Keratinocyte (primary cell): Measurements from ENCODE around the gene CASR.

Experiments used
- EZH2 ChIP-seq: IDR thresholded peaks from one replicate; pipeline ENCODE4 v1.6.1; 2012; ENCODE audit warnings: inconsistent platforms, mild to moderate bottlenecking, low read length, moderate library complexity
- TF ChIP-seq, protein P1 (sequence below), 3 experiments: IDR thresholded peaks in 1 of 3; conservative IDR thresholded peaks in 1 of 3; optimal IDR thresholded peaks in 1 of 3; 2 replicates in 2 of 3; 3 replicates in 1 of 3; pipeline versions ENCODE3 to v1.5.1; 2011; ENCODE audit warnings: low read length in 3 of 3, mild to moderate bottlenecking in 3 of 3, moderate library complexity in 2 of 3, control low read depth in 1 of 3, inconsistent platforms in 1 of 3; ENCODE audit not compliant: insufficient read depth in 2 of 3; ENCODE audit errors: extremely low read depth in 1 of 3

DNA sequence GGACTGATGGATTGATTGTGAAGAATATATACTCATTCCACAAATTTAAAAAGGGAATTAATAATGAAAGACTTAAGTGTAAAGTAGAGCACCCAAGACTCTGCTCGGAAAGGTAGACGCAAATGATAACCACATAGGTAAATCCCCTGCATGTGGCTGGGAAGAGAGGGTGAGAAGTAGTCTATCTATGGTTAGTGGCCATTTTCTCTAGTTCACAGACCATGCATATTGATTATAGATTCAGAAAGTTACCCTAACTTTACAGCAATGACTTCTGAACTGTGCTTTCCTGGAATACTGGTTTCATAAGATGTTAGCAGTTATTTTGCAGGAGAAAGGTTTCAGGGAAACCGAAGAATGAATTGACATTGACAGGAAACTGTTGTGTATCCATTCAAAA, 51.7 kb downstream of the CASR start:
- TF ChIP-seq, protein P1, sequence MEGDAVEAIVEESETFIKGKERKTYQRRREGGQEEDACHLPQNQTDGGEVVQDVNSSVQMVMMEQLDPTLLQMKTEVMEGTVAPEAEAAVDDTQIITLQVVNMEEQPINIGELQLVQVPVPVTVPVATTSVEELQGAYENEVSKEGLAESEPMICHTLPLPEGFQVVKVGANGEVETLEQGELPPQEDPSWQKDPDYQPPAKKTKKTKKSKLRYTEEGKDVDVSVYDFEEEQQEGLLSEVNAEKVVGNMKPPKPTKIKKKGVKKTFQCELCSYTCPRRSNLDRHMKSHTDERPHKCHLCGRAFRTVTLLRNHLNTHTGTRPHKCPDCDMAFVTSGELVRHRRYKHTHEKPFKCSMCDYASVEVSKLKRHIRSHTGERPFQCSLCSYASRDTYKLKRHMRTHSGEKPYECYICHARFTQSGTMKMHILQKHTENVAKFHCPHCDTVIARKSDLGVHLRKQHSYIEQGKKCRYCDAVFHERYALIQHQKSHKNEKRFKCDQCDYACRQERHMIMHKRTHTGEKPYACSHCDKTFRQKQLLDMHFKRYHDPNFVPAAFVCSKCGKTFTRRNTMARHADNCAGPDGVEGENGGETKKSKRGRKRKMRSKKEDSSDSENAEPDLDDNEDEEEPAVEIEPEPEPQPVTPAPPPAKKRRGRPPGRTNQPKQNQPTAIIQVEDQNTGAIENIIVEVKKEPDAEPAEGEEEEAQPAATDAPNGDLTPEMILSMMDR (optimal IDR thresholded peaks at IDR 0.05 in 1 of 3, IDR thresholded peaks at IDR 0.05 in 1 of 3, conservative IDR thresholded peaks at IDR 0.05 in 1 of 3; ENCODE audit: extremely low read depth in 1 of 3, insufficient read depth in 2 of 3, low read length in 3 of 3) = no peak
- no peak for TF ChIP-seq EZH2
